SK-N-SH (cell line): ENCODE measurements around the gene FAM20B. TPM values are rescaled to one million over a fixed set of nuclear protein-coding genes. Genes with fewer than 3 reads are reported as not detected.
A peak's percentile ranks its signal among the peaks of the same experiment; 100 is the strongest.

ENCODE experiments used
- CTCF ChIA-PET: fragments of 300-600, 350-600 bp; formaldehyde crosslinking; extraction: SDS; loops from one replicate; lab custom pipeline; 2021; lab: Yijun Ruan, JAX
- POLR2A ChIA-PET: fragments of 350-600 bp; sonication (Branson Sonifier 250); formaldehyde crosslinking; extraction: SDS; loops from one replicate; lab custom pipeline; 2020; ENCODE audit warnings: antibody characterized with exemption, inconsistent platforms; lab: Yijun Ruan, JAX
- DNase-seq: peaks from one replicate; pipeline ENCODE4 v3.0.0; 2012
- H2AFZ ChIP-seq: fragments of 200-600 bp; sonication (generic); 2 replicates; pipeline ENCODE4 v1.8.1; 2016; ENCODE audit warnings: antibody characterized with exemption, mild to moderate bottlenecking, low read depth
- H3F3A ChIP-seq: fragments of 200-600 bp; sonication (generic); replicated peaks from 2 replicates; pipeline ENCODE3; 2016; ENCODE audit warnings: antibody characterized with exemption, mild to moderate bottlenecking; ENCODE audit not compliant: insufficient read depth
- H3K27ac ChIP-seq, 2 experiments: fragments of 200-500 bp in 1 of 2; fragments of 200-600 bp in 1 of 2; sonication (Bioruptor generic) in 1 of 2; sonication (generic), shearing (Covaris generic) in 1 of 2; 2 replicates each; pipeline versions ENCODE4 v1.5.1 to v1.6.1; 2014 to 2016; ENCODE audit warnings: low read depth in 2 of 2, inconsistent platforms in 1 of 2, low read length in 1 of 2, mild to moderate bottlenecking in 1 of 2, mixed read lengths in 1 of 2
- H3K27me3 ChIP-seq: fragments of 200-600 bp; sonication (generic), shearing (Covaris generic); 2 replicates; pipeline ENCODE4 v1.6.1; 2016; ENCODE audit warnings: mixed run types; ENCODE audit not compliant: insufficient read depth
- H3K36me3 ChIP-seq, 2 experiments: fragments of 200-500 bp in 1 of 2; fragments of 200-600 bp in 1 of 2; sonication (Bioruptor generic) in 1 of 2; sonication (generic) in 1 of 2; replicated peaks in 1 of 2; 2 replicates each; pipeline versions ENCODE3 to v1.5.1; 2014 to 2016; ENCODE audit warnings: low read length in 1 of 2, mild to moderate bottlenecking in 1 of 2; ENCODE audit not compliant: insufficient read depth in 2 of 2, control insufficient read depth in 1 of 2
- H3K4me1 ChIP-seq, 2 experiments: fragments of 200-500 bp in 1 of 2; fragments of 200-600 bp in 1 of 2; sonication (Bioruptor generic) in 1 of 2; sonication (generic), shearing (Covaris generic) in 1 of 2; 2 replicates each; pipeline versions ENCODE4 v1.5.1 to v1.6.1; 2014 to 2016; ENCODE audit warnings: low read depth in 1 of 2, low read length in 1 of 2, mixed run types in 1 of 2; ENCODE audit not compliant: insufficient read depth in 2 of 2, control insufficient read depth in 1 of 2
- H3K4me2 ChIP-seq: fragments of 200-600 bp; sonication (generic), shearing (Covaris generic); 2 replicates; pipeline ENCODE4 v1.6.1; 2017; ENCODE audit warnings: mixed run types
- H3K4me3 ChIP-seq, 2 experiments: fragments of 200-500 bp in 1 of 2; fragments of 200-600 bp in 1 of 2; sonication (Bioruptor generic) in 1 of 2; sonication (generic), shearing (Covaris generic) in 1 of 2; 2 replicates each; pipeline versions ENCODE4 v1.5.1 to v1.8.1; 2014 to 2016; ENCODE audit warnings: low read depth in 2 of 2, inconsistent platforms in 1 of 2, low read length in 1 of 2, mild to moderate bottlenecking in 1 of 2, mixed read lengths in 1 of 2, moderate library complexity in 1 of 2
- H3K79me2 ChIP-seq: fragments of 200-600 bp; sonication (generic); 2 replicates; pipeline ENCODE4 v1.8.1; 2017; ENCODE audit warnings: mild to moderate bottlenecking; ENCODE audit not compliant: insufficient read depth
- H3K9ac ChIP-seq: fragments of 200-600 bp; sonication (generic); 2 replicates; pipeline ENCODE4 v1.6.1; 2017; ENCODE audit warnings: mixed run types
- H3K9me2 ChIP-seq: fragments of 200-600 bp; sonication (generic); 2 replicates; pipeline ENCODE4 v1.6.1; 2017; ENCODE audit warnings: mixed run types
- H3K9me3 ChIP-seq: fragments of 200-600 bp; sonication (generic); 2 replicates; pipeline ENCODE4 v1.6.1; 2017; ENCODE audit warnings: mixed run types, mild to moderate bottlenecking, moderate library complexity
- H4K20me1 ChIP-seq: fragments of 200-600 bp; sonication (generic); 2 replicates; pipeline ENCODE4 v1.6.1; 2017; ENCODE audit warnings: mild to moderate bottlenecking, mixed run types; ENCODE audit not compliant: insufficient read depth
- CHD2 ChIP-seq: fragments of 150-350 bp; IDR thresholded peaks from 2 replicates; pipeline ENCODE4 v1.6.1; 2018; ENCODE audit warnings: low read length; ENCODE audit not compliant: partially characterized antibody
- CTCF ChIP-seq: fragments of 200-600 bp; sonication (generic); IDR thresholded peaks from 2 replicates; pipeline ENCODE4 v1.6.1; 2017; ENCODE audit warnings: antibody characterized with exemption, mild to moderate bottlenecking, moderate library complexity
- EP300 ChIP-seq, 2 experiments: IDR thresholded peaks; 2 replicates each; pipeline versions ENCODE4 v1.4.0 to v1.6.1; 2012; ENCODE audit warnings: borderline replicate concordance in 1 of 2, low read depth in 1 of 2, low read length in 1 of 2
- FOSL2 ChIP-seq: IDR thresholded peaks from 2 replicates; pipeline ENCODE4 v1.4.0; 2012; ENCODE audit warnings: low read depth, mild to moderate bottlenecking, moderate library complexity, borderline replicate concordance
- GABPA ChIP-seq: IDR thresholded peaks from 2 replicates; pipeline ENCODE4 v1.4.0; 2012; ENCODE audit warnings: low read depth, mild to moderate bottlenecking
- GATA2 ChIP-seq: sonication (generic); formaldehyde crosslinking; IDR thresholded peaks from 2 replicates; pipeline ENCODE4 v1.5.0; 2020; ENCODE audit warnings: mild to moderate bottlenecking, missing genetic modification reagents
- MEF2A ChIP-seq: IDR thresholded peaks from 2 replicates; pipeline ENCODE4 v1.4.0; 2012; ENCODE audit warnings: low read depth, borderline replicate concordance
- NRF1 ChIP-seq: IDR thresholded peaks from 2 replicates; pipeline ENCODE4 v1.6.1; 2012; ENCODE audit warnings: low read depth, mild to moderate bottlenecking, low read length
- SIN3A ChIP-seq: IDR thresholded peaks from 2 replicates; pipeline ENCODE4 v1.6.1; 2012; ENCODE audit warnings: low read depth, mild to moderate bottlenecking, low read length, moderate library complexity, borderline replicate concordance
- TEAD4 ChIP-seq: IDR thresholded peaks from 2 replicates; pipeline ENCODE4 v1.4.0; 2012; ENCODE audit warnings: mild to moderate bottlenecking, borderline replicate concordance; ENCODE audit not compliant: insufficient read depth
- USF2 ChIP-seq: fragments of 150-350 bp; IDR thresholded peaks from 2 replicates; pipeline ENCODE4 v1.6.1; 2017; ENCODE audit warnings: antibody characterized with exemption, low read length, low read depth, borderline replicate concordance
- YY1 ChIP-seq: IDR thresholded peaks from 2 replicates; pipeline ENCODE4 v1.4.0; 2012; ENCODE audit warnings: low read depth, mild to moderate bottlenecking
- ZBTB33 ChIP-seq: IDR thresholded peaks from 2 replicates; pipeline ENCODE4 v1.4.0; 2012; ENCODE audit warnings: low read depth, borderline replicate concordance
- WGBS: methylation state at CpG from one replicate; pipeline ENCODE4 v1.1.6; 2017; ENCODE audit warnings: low lambda C conversion rate; 5-methylcytosine and 5-hydroxymethylcytosine counted together
- polyA plus RNA-seq, 3 experiments: library from polyadenylated mRNA; depleted of rRNA; stranded (reverse); fragments of >200 nt; gene quantifications; 2 replicates each; pipeline ENCODE4 v1.2.3, GENCODE V29; 2012
- TF ChIP-seq, protein P1 (sequence below): IDR thresholded peaks from 2 replicates; pipeline ENCODE4 v1.4.0; 2012; ENCODE audit warnings: low read depth, borderline replicate concordance
- TF ChIP-seq, protein P2 (sequence below): fragments of 150-350 bp; IDR thresholded peaks from 2 replicates; pipeline ENCODE4 v1.6.1; 2016; ENCODE audit warnings: mild to moderate bottlenecking, low read depth, low read length

The FAM20B gene
- polyA plus RNA-seq, 1 of the 3 experiments (the other 2 are of a cell fraction): 14.9 TPM

DNA sequence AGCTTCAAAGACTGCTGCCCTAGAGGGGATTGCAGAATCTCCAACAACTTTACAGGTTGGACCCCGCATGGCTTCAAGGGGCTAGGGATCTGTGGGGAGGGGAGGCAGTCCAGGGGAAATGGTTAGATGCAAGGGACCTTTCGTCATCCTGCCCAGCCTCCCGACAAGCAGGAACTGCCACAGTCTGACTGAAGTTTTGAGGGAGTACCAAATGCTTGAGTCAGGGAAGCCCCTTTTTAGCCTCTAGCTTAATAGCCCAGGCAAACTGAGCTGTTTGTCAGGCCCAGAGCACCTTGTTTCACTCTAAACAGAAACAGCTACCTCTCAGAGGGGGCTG lies 57.3 kb downstream of the FAM20B start:
- Histone ChIP-seq H4K20me1 (no peaks in the 10 kb centered on the region), H3K27me3 (no peaks in the 10 kb centered on the region), H3F3A (peaks cover 7% of the 10 kb centered on the region), H3K9me3 (no peaks in the 10 kb centered on the region), H3K27ac (peak overlapping the region in 1 of 2 experiments; percentile 73; a peak in 2 of 4 replicates), H2AFZ (peak overlapping the region; percentile 81; the same call in 1 of the 2 replicates), H3K4me2 (peak overlapping the region; percentile 97), H3K4me1 (peaks cover 0 to 13% of the 10 kb centered on the region in 2 experiments; a peak in 1 of 4 replicates), H3K4me3 (peak overlapping the region; percentile 81 to 84), H3K36me3 (peaks cover 0 to 12% of the 10 kb centered on the region in 2 experiments), H3K9me2 (no peaks in the 10 kb centered on the region), H3K9ac (peak overlapping the region; percentile 83), H3K79me2 (peaks cover 26% of the 10 kb centered on the region)
- ChIA-PET CTCF (interaction anchor here (0.7 to 8.0 kb wide), 6 partner anchors 9 to 287 kb away, joined by 3 to 63 read pairs (median 4); partner anchors contain the start of gene AXDND1), POLR2A (interaction anchor here (1.6 kb wide), 1 partner anchor 9 kb away, joined by 5 read pairs; no protein-coding TSS in a partner anchor)
- TF ChIP-seq, protein P1, sequence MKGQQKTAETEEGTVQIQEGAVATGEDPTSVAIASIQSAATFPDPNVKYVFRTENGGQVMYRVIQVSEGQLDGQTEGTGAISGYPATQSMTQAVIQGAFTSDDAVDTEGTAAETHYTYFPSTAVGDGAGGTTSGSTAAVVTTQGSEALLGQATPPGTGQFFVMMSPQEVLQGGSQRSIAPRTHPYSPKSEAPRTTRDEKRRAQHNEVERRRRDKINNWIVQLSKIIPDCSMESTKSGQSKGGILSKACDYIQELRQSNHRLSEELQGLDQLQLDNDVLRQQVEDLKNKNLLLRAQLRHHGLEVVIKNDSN: peak; percentile 61; the same call in 1 of the 2 replicates
- TF ChIP-seq FOSL2 (no peak), CHD2 (no peak)
- peak; percentile 48 for DNase-seq
- 8% methylated on average over 2 of the region's 3 CpGs for WGBS

DNA sequence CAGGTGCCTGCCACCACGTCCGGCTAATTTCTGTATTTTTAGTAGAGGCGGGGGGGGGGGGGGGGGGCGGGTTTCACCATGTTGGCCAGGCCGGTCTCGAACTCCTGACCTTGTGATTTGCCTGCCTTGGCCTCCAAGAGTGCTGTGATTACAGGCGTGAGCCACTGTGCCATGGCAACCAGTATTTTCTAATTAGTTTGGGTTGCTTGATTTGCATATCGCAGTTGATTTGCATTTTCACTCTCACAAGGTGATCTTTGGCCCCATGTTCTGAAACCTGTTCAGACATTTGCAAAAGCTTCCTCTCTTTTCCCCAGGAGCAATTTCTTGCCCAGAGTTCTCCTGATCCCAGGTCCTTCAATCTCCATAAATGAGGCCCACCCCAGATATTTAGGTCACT lies 57.8 kb downstream of the FAM20B start:
- Histone ChIP-seq H3K9me2 (no peaks in the 10 kb centered on the region), H3K4me3 (no peak overlapping the region), H3K36me3 (peaks cover 0 to 14% of the 10 kb centered on the region in 2 experiments), H3K4me2 (peak overlapping the region; percentile 40; the same call in 1 of the 2 replicates), H4K20me1 (no peaks in the 10 kb centered on the region), H3K27ac (no peak overlapping the region), H3K9me3 (no peaks in the 10 kb centered on the region), H3K27me3 (no peaks in the 10 kb centered on the region), H3K9ac (no peak overlapping the region), H3F3A (peaks cover 11% of the 10 kb centered on the region), H2AFZ (no peak overlapping the region), H3K79me2 (peaks cover 26% of the 10 kb centered on the region), H3K4me1 (peaks cover 0 to 13% of the 10 kb centered on the region in 2 experiments; a peak in 1 of 4 replicates)
- WGBS: 89% methylated on average over 5 of the region's 8 CpGs
- ChIA-PET CTCF (interaction anchor here (2.0 to 8.0 kb wide), 2 partner anchors 209 to 286 kb away, joined by 8 to 63 read pairs; no protein-coding TSS in a partner anchor), POLR2A (interaction anchor here (1.6 kb wide), 1 partner anchor 8 kb away, joined by 5 read pairs; no protein-coding TSS in a partner anchor)
- DNase-seq: no peak
- TF ChIP-seq GATA2 (CRISPR knock-in tag): no peak
- no peak for TF ChIP-seq ZBTB33
- no peak for TF ChIP-seq SIN3A
- no peak for TF ChIP-seq CHD2
- TF ChIP-seq, protein P2, sequence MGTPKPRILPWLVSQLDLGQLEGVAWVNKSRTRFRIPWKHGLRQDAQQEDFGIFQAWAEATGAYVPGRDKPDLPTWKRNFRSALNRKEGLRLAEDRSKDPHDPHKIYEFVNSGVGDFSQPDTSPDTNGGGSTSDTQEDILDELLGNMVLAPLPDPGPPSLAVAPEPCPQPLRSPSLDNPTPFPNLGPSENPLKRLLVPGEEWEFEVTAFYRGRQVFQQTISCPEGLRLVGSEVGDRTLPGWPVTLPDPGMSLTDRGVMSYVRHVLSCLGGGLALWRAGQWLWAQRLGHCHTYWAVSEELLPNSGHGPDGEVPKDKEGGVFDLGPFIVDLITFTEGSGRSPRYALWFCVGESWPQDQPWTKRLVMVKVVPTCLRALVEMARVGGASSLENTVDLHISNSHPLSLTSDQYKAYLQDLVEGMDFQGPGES: no peak
- no peak for TF ChIP-seq YY1
- TF ChIP-seq, protein P1: no peak
- no peak for TF ChIP-seq CTCF
- no peak for TF ChIP-seq EP300 (IDR thresholded peaks at IDR 0.05; ENCODE audit: borderline replicate concordance in 1 of 2, low read depth in 1 of 2, low read length in 1 of 2)
- TF ChIP-seq NRF1: no peak
- no peak for TF ChIP-seq TEAD4
- no peak for TF ChIP-seq GABPA
- TF ChIP-seq MEF2A: no peak
- no peak for TF ChIP-seq USF2
- TF ChIP-seq, all 33 proteins: peak for 0
